Vagina (tissue), 2 donors: ENCODE data around the gene CHAT. TPM values are rescaled to one million over a fixed set of nuclear protein-coding genes. Genes with fewer than 3 reads are reported as not detected.
A peak's percentile ranks its signal among the peaks of the same experiment; 100 is the strongest.
"Not testable (repeated sequence)": the region's sequence is repeated elsewhere in the genome, so short reads cannot be mapped to it uniquely, and the experiment has no call there.

Source experiments
- DNase-seq, 2 donors: peaks; one replicate each; pipeline ENCODE4 v3.0.0-alpha.2; 2017; ENCODE audit errors: extremely low spot score in 2 of 2
- H3K27ac ChIP-seq: fragments of 200-600 bp; sonication (generic); one replicate; pipeline ENCODE4 v1.5.1; 2019
- H3K27me3 ChIP-seq: fragments of 200-600 bp; sonication (generic); one replicate; pipeline ENCODE4 v1.5.1; 2019
- H3K36me3 ChIP-seq, 2 donors: fragments of 200-600 bp; sonication (generic); one replicate each; pipeline ENCODE4 v1.5.1; 2017 to 2019
- H3K4me1 ChIP-seq: fragments of 200-600 bp; sonication (generic); one replicate; pipeline ENCODE4 v1.5.1; 2019
- H3K4me3 ChIP-seq, 2 donors: fragments of 200-600 bp; sonication (generic); 1 replicate in 1 of 2; 2 replicates in 1 of 2; pipeline ENCODE4 v1.5.1; 2016 to 2019
- H3K9me3 ChIP-seq: fragments of 200-600 bp; sonication (generic); one replicate; pipeline ENCODE4 v1.5.1; 2019
- POLR2A ChIP-seq, 2 donors: fragments of 450-650 bp; IDR thresholded peaks; one replicate each; pipeline ENCODE4 v1.6.1; 2017; ENCODE audit warnings: antibody characterized with exemption in 2 of 2, mild to moderate bottlenecking in 2 of 2, moderate library complexity in 2 of 2
- POLR2AphosphoS5 ChIP-seq, 2 donors: sonication (generic); formaldehyde crosslinking; IDR thresholded peaks; one replicate each; pipeline ENCODE4 v1.9.0; 2017; ENCODE audit warnings: antibody characterized with exemption in 2 of 2, mild to moderate bottlenecking in 2 of 2, low read depth in 1 of 2; ENCODE audit not compliant: insufficient read depth in 1 of 2
- intact Hi-C: fragments of 100-400 bp; cut with DNase I; formaldehyde crosslinking; loops from one replicate; pipeline ENCODE4 v1.15.1; 2023
- total RNA-seq: library from RNA; depleted of rRNA; stranded (reverse); fragments of >200 nt; gene quantifications from one replicate; pipeline ENCODE4 v1.2.3, GENCODE V29; 2016
- TF ChIP-seq, protein P1 (sequence below), 3 experiments: fragments of 450-650 bp in 2 of 3; fragments of 200-600 bp in 1 of 3; sonication (generic) in 1 of 3; IDR thresholded peaks; one replicate each; pipeline ENCODE4 v1.5.1; 2017 to 2019; ENCODE audit warnings: antibody characterized with exemption in 3 of 3, mild to moderate bottlenecking in 2 of 3, moderate library complexity in 2 of 3

Gene CHAT
- total RNA-seq, 1 donor from 2014 or later: not detected

DNA sequence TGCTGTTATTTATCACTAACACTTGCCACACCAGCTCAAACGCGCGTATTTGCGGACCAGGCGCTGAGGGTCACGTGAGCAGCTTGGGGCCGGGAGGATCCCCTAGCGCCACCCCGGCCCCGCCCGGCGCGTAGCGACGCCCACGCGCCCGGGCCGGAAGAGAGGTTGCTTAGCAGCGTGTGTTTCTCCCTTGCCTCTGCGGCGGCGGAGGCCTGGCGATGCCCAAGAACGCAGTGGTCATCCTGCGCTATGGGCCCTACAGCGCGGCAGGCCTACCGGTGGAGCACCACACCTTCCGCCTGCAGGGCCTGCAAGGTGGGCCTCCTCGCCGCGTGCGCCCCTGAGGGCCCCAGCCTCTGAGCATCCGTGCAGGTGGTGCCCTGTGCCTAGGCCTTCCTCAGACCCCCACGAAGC, 65.7 kb downstream of the CHAT start, which contains the start of gene C10orf53:
C10orf53 (plus strand) TSS at position 172 of the 414 bp plus-strand sequence; CDS start at position 219, 47 bp downstream.
- Histone ChIP-seq H3K27me3 (no peaks in the 10 kb centered on the region), H3K9me3 (no peaks in the 10 kb centered on the region), H3K4me3 (no peak within 1 kb of the TSS), H3K36me3 (no peaks in the 10 kb centered on the region), H3K4me1 (no peaks in the 10 kb centered on the region), H3K27ac (no peak within 1 kb of the TSS)
- intact Hi-C loops: no loop called here
- TF ChIP-seq POLR2A (IDR thresholded peaks at IDR 0.05) (no peak), POLR2AphosphoS5 (IDR thresholded peaks at IDR 0.05; ENCODE audit: insufficient read depth in 1 of 2, low read depth in 1 of 2) (no peak)
- DNase-seq: peak in 1 of 2 donors; percentile 65

DNA sequence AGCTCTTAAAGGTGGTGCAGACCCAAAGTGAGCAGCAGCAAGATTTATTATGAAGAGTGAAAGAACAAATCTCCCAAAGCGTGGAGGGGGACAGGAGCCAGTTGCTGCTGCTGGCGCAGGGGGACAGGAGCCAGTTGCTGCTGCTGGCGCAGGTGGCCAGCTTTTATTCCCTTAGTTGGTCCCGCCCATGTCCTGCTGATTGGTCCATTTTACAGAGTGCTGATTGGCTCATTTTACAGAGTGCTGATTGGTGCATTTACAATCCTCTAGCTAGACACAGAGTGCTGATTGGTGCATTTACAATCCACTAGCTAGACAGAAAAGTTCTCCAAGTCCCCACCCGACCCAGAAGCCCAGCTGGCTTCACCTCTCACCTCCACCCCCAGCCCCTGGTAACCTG, 68.6 kb downstream of the CHAT start:
- H3K27ac ChIP-seq, H3K4me1 ChIP-seq, H3K4me3 ChIP-seq, H3K9me3 ChIP-seq, intact Hi-C loops, H3K27me3 ChIP-seq, H3K36me3 ChIP-seq, DNase-seq: not testable (repeated sequence)

DNA sequence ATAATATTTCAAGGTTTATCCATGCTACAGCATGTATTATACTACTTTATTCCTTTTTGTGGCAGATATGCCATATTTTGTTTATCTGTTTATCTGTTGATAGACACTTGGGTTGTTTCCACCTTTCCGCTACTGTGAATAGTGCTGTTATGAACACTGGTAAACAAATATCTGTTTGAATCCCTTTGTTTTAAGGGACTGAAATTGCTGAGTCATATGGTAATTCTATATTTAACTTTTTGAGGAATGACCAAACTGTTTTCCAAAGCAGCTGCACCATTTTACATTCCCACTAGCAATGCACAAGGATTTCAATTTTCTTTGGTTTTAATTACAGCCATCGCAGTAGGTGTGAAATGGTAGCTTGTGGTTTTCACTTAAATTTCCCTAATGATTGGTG, 69.0 kb downstream of the CHAT start:
- no peaks in the 10 kb centered on the region for H3K36me3 ChIP-seq
- H3K4me3 ChIP-seq: no peak overlapping the region
- intact Hi-C loops: no loop called here
- no peaks in the 10 kb centered on the region for H3K27me3 ChIP-seq
- H3K27ac ChIP-seq: no peak overlapping the region
- no peak for DNase-seq
- no peaks in the 10 kb centered on the region for H3K4me1 ChIP-seq
- TF ChIP-seq POLR2AphosphoS5 (IDR thresholded peaks at IDR 0.05; ENCODE audit: insufficient read depth in 1 of 2, low read depth in 1 of 2) (no peak), POLR2A (IDR thresholded peaks at IDR 0.05) (no peak)
- TF ChIP-seq, protein P1, sequence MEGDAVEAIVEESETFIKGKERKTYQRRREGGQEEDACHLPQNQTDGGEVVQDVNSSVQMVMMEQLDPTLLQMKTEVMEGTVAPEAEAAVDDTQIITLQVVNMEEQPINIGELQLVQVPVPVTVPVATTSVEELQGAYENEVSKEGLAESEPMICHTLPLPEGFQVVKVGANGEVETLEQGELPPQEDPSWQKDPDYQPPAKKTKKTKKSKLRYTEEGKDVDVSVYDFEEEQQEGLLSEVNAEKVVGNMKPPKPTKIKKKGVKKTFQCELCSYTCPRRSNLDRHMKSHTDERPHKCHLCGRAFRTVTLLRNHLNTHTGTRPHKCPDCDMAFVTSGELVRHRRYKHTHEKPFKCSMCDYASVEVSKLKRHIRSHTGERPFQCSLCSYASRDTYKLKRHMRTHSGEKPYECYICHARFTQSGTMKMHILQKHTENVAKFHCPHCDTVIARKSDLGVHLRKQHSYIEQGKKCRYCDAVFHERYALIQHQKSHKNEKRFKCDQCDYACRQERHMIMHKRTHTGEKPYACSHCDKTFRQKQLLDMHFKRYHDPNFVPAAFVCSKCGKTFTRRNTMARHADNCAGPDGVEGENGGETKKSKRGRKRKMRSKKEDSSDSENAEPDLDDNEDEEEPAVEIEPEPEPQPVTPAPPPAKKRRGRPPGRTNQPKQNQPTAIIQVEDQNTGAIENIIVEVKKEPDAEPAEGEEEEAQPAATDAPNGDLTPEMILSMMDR (IDR thresholded peaks at IDR 0.05): no peak
- no peaks in the 10 kb centered on the region for H3K9me3 ChIP-seq

DNA sequence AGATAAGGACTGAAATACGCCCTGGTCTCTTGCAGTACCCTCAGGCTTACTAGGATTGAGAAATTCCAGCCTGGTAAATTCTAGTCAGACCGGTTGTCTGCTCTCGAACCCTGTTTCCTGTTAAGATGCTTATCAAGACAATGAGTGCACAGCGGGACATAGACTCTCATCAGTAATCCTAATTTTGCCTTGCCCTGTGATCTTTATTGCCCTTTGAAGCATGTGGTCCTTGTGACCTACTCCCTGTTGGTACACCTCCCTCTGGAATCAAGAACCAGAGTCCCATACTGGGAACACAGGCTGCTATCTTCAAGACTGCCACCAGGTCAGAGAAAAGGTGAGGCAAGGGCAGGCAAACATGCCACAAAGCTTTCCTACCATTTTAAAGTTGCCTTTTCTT, 72.8 kb downstream of the CHAT start:
- Histone ChIP-seq H3K4me1 (no peaks in the 10 kb centered on the region), H3K36me3 (no peaks in the 10 kb centered on the region), H3K9me3 (no peaks in the 10 kb centered on the region), H3K27ac (no peak overlapping the region), H3K27me3 (no peaks in the 10 kb centered on the region), H3K4me3 (no peak overlapping the region)
- no peak for DNase-seq
- TF ChIP-seq, protein P1 (IDR thresholded peaks at IDR 0.05): no peak
- TF ChIP-seq POLR2A (IDR thresholded peaks at IDR 0.05) (no peak), POLR2AphosphoS5 (IDR thresholded peaks at IDR 0.05; ENCODE audit: insufficient read depth in 1 of 2, low read depth in 1 of 2) (no peak)
- intact Hi-C loops: no loop called here

DNA sequence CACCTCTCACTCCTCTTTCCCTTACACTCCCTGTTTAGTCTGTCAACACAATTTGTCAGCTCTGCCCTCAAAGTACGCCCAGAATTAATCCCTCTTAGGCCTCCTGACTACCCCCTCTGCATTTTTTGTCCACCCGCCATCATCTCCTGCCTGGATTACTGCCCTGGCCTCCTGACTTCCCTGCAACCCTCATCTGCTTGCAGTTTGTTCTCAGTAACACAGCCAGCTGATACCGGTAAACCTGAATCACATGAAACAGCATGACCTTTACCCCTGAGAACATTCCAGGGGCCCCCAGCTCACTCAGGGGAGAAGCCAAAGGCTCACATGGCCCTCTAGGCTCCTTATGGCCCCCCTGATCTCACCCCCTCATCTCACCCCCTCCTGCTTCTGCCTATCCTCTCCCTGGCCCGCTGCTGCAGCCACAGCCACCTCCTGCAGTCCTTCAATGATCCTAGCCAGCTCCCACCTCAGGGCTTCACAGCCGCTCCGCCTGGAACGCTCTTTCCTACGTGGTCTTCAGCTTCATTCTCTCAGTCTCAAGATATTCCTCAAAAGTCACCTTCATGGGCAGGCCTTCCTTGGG, 74.5 kb downstream of the CHAT start:
- TF ChIP-seq, protein P1 (IDR thresholded peaks at IDR 0.05): no peak
- TF ChIP-seq POLR2A (IDR thresholded peaks at IDR 0.05): no peak
- TF ChIP-seq POLR2AphosphoS5 (IDR thresholded peaks at IDR 0.05; ENCODE audit: insufficient read depth in 1 of 2, low read depth in 1 of 2): no peak
- Histone ChIP-seq H3K4me1 (no peaks in the 10 kb centered on the region), H3K27me3 (no peaks in the 10 kb centered on the region), H3K36me3 (no peaks in the 10 kb centered on the region), H3K27ac (no peak overlapping the region), H3K4me3 (no peak overlapping the region), H3K9me3 (no peaks in the 10 kb centered on the region)
- intact Hi-C loops: no loop called here
- peak; percentile 49 to 70 for DNase-seq

DNA sequence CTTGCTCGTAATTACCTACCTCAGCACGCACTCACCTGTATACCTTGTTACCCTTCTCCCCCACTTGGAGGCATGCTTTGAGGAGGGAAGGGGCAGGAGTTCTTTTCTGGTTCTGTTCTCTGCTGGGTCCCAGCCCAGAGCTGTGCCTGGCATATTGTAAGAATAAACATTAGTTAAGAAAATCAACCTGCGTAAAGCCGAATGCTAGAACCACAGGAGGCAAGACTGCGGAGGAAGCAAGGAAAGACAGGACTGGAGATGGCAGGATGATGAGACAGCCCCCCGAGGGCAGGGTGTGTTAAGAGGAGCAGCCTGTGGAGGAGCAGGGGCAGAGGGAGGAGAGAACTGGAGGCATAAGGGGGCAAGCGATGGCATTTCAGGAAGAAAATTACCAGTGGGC, 75.1 kb downstream of the CHAT start:
- H3K27ac ChIP-seq: no peak overlapping the region
- TF ChIP-seq POLR2A (IDR thresholded peaks at IDR 0.05) (no peak), POLR2AphosphoS5 (IDR thresholded peaks at IDR 0.05; ENCODE audit: insufficient read depth in 1 of 2, low read depth in 1 of 2) (no peak)
- TF ChIP-seq, protein P1 (IDR thresholded peaks at IDR 0.05): no peak
- H3K4me1 ChIP-seq: no peaks in the 10 kb centered on the region
- no peak overlapping the region for H3K4me3 ChIP-seq
- H3K36me3 ChIP-seq: no peaks in the 10 kb centered on the region
- no peaks in the 10 kb centered on the region for H3K27me3 ChIP-seq
- intact Hi-C loops: no loop called here
- H3K9me3 ChIP-seq: no peaks in the 10 kb centered on the region
- peak in 1 of 2 donors; percentile 44 for DNase-seq
